GM10248 (cell line): ENCODE data around the gene BCOR.

Experiments
- CTCF ChIA-PET: fragments of 300-600 bp; sonication (Branson Sonifier 250); formaldehyde crosslinking; extraction: SDS; loops from one replicate; lab custom pipeline; 2021; ENCODE audit warnings: antibody characterized with exemption; lab: Yijun Ruan, JAX
- POLR2A ChIA-PET: fragments of 350-650 bp; sonication (Branson Sonifier 250); formaldehyde crosslinking; extraction: SDS; loops from one replicate; lab custom pipeline; 2020; ENCODE audit warnings: antibody characterized with exemption; lab: Yijun Ruan, JAX
- DNase-seq: peaks from one replicate; pipeline ENCODE4 v3.0.0; 2012; ENCODE audit errors: extremely low spot score
- TF ChIP-seq, protein P1 (sequence below): IDR thresholded peaks from 2 replicates; pipeline ENCODE4 v1.5.1; 2012; ENCODE audit warnings: mild to moderate bottlenecking, low read depth; ENCODE audit errors: extremely low read depth, missing control alignments, control extremely low read depth

The BCOR gene

DNA sequence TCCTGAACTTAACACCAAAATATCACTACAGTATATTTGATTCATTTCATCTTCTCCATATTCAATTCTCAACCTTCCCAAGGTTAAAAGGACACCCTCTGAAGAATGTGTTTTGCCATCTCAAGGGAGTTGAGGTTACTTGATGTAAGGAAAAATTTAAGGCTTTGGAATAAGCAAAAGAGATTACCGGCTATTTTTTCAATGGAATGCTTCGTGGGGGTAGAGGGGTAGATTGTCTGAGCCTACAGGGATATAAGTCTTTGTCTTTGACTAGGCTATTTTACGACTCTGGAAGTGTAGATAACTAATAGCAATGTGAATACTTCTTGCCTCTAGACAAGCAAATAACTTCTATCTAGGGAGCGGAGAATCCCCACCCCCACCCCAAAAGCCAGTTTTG, 78.2 kb downstream of the BCOR start:
- ChIA-PET POLR2A (no interaction called here), CTCF (no interaction called here)
- TF ChIP-seq, protein P1, sequence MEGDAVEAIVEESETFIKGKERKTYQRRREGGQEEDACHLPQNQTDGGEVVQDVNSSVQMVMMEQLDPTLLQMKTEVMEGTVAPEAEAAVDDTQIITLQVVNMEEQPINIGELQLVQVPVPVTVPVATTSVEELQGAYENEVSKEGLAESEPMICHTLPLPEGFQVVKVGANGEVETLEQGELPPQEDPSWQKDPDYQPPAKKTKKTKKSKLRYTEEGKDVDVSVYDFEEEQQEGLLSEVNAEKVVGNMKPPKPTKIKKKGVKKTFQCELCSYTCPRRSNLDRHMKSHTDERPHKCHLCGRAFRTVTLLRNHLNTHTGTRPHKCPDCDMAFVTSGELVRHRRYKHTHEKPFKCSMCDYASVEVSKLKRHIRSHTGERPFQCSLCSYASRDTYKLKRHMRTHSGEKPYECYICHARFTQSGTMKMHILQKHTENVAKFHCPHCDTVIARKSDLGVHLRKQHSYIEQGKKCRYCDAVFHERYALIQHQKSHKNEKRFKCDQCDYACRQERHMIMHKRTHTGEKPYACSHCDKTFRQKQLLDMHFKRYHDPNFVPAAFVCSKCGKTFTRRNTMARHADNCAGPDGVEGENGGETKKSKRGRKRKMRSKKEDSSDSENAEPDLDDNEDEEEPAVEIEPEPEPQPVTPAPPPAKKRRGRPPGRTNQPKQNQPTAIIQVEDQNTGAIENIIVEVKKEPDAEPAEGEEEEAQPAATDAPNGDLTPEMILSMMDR, result no peak

DNA sequence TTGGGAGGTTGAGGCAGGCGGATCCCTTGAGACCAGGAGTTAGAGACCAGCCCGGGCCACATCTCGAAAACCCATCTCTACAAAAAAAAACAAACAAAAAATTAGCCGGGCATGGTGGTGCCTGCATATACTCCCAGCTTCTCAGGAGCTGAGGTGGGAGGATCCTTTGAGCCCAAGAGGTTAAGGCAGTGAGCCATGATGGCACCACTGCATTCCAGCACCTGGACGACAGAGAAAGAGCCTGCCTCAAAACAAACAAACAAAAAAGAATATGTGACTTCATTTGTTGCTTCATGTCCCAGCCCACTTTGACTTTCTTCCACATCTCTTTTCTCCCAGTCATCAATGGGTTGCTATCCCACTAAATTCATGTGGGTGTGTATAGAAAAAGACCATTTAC, 79.7 kb downstream of the BCOR start:
- POLR2A ChIA-PET, result no interaction called here
- no peak for DNase-seq
- TF ChIP-seq, protein P1, result no peak
- CTCF ChIA-PET, result no interaction called here

More for the DNA sequence above, 78.2 kb downstream of the BCOR start:
- DNase-seq, result no peak

DNA sequence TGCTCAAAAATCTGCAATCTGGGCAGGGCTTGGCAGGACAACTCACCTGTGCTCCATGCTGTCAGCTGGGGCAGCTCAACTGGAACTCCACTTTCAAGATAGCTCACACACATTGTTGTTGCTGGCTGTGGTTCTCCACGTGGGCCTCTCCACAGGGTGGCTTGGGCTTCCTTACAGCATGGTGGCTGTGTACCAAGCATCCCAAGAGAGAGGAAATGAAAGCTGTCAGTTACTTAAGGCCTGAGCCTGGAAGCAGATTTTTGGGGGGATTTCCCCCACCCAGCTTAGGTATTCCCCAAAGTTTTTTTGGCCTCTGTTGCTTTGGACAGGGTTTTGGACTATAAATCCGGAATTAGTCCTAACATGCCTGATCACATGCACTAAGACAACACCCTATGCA, 81.0 kb downstream of the BCOR start:
- POLR2A ChIA-PET, result no interaction called here
- TF ChIP-seq, protein P1, result no peak
- CTCF ChIA-PET, result interaction anchor here (1.8 kb wide), 1 partner anchor 9 kb away, joined by 4 read pairs; no protein-coding TSS in a partner anchor
- no peak for DNase-seq

DNA sequence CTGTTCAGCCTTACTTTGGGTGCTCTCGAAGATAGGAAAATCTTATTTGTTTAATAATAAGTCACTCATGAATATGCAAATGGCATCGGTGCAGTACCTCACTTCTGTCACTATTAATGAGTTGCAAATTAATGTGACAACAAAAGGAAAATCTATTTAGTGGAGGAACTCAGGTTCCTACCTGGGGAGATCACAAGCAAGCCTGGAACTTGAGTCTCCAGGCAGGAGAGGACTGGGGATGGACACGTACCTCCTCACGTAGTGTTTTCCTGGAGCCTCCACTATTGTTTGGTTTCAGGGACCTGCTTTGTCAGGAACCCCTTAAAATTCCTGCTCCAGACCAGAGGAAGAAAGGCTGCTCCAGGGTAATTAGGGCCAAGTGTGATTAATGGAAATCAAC, 82.1 kb downstream of the BCOR start:
- TF ChIP-seq, protein P1, result no peak
- POLR2A ChIA-PET, result no interaction called here
- DNase-seq, result no peak
- CTCF ChIA-PET, result interaction anchor here (1.8 kb wide), 1 partner anchor 10 kb away, joined by 4 read pairs; no protein-coding TSS in a partner anchor

DNA sequence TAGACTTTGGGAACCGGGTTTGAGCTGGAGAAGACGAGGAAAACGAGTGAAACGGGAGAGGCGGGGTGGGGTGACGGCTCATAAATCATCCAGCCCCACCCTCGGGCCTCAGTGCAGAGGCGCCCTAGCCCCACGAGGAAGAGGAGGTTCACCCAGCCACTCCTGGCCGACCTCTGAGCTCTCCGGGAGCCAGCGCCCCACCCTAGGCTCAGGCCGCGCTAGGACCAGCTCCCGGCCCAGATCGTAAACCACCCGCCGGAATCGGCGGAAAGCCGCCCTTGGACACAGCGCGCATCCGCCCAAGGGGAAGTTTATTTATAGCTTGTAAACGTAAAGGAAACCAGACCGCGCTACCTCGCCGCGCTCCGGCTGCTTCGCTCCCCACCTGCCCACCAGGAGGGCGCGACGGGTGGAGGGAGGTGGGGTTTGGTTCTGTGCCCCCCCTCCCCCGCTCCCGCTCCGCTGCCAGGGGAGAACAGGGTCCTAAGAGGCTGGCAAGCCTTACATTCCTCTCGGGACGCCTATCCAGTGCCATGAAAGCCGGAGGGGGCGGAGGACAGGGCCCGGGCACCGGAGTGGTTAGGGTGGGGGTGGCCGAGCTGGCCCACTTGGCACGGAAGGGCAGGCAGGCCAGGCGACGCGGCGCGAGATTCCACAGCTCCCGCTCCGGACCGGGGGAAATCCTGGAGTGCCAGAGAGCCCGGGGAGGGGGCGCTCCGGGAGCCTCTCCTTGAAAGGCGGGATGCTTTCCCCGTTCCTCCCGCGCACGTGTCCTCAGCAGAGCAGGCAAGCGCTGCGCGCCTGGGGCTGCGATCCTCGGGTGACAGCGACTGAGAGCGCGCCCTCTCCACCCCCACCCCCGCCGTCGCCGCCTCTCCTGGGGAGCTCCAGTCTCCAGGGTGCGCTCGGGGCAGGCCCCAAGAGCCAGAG, 84.2 kb downstream of the BCOR start:
- CTCF ChIA-PET, result interaction anchor here (1.1 kb wide), 1 partner anchor 16 kb away, joined by 3 read pairs; no protein-coding TSS in a partner anchor
- POLR2A ChIA-PET, result no interaction called here
- TF ChIP-seq, protein P1, result no peak
- DNase-seq, result no peak

DNA sequence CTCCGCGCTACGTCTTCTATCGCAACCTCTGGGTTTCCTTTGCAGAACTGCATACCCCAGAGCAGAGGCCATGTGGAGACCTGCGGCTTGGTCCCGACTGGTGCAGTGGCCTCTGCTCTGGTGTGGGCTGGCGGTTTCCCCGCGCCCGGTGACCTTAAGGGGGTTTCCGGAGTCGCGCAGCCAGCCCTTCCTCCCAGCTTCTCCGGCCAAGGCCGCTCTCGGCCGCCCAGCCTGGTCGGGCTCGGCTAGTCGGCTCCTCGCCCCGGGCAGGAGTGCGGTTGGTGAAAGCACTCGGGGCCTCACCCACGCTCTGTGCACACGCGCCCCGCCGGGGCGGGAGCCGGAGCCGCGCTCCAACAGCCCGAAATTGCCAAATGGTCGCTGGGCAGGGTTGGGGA, 84.9 kb downstream of the BCOR start:
- POLR2A ChIA-PET, result no interaction called here
- TF ChIP-seq, protein P1, result no peak
- peak; percentile 54 for DNase-seq
- CTCF ChIA-PET, result no interaction called here
